ENCODE results near the gene JAZF1. TPM values are rescaled to one million over a fixed set of nuclear protein-coding genes. Genes with fewer than 3 reads are reported as not detected.

Gene JAZF1
- total and polyA plus RNA-seq, 2 of the 4 experiments (the other 2 are of a cell fraction): 8.4 to 10.5 TPM

DNA sequence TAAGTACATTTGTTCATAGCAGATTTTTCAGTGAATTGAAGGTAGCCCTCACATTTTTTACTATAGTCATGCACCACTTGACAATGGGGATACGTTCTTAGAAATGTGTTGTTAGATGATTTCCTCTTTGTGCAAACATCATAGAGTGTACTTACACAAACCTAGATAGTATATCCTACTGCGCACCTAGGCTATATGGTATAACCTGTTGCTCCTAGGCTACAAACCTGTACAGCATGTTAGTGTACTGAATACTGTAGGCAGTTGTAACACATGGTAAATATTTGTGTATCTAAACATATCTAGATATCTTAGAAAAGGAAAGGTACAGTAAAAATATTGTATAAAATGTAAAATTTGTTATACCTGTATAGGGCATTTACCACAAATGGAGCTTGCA is 399.4 kb downstream of the JAZF1 start:
- Histone ChIP-seq H3K4ac (ENCODE audit: low read depth, low read length) (no peak overlapping the region), H3K56ac (ENCODE audit: extremely low read depth, insufficient read depth, low read length) (no peak overlapping the region), H2AFZ (replicated peaks; ENCODE audit: low read length, poor library complexity) (no peak overlapping the region), H3K79me1 (ENCODE audit: low read depth in 1 of 2, low read length in 2 of 2) (peaks cover 12 to 34% of the 10 kb centered on the region in 2 experiments; a peak in 3 of 4 replicates), H3K9me3 (ENCODE audit: control insufficient read depth, insufficient read depth, low read length) (no peaks in the 10 kb centered on the region), H3K9ac (ENCODE audit: low read depth, low read length) (no peak overlapping the region), H3K4me1 (ENCODE audit: control insufficient read depth, insufficient read depth, low read length) (no peaks in the 10 kb centered on the region), H4K20me1 (ENCODE audit: insufficient read depth, low read length) (peaks cover 7% of the 10 kb centered on the region), H3K27me3 (ENCODE audit: control insufficient read depth, insufficient read depth, low read length) (no peaks in the 10 kb centered on the region), H3K4me2 (ENCODE audit: low read depth, low read length) (no peak overlapping the region), H3K9me1 (ENCODE audit: insufficient read depth, low read length) (no peaks in the 10 kb centered on the region), H2BK20ac (ENCODE audit: low read depth, low read length) (no peak overlapping the region), H2AK9ac (replicated peaks; ENCODE audit: low read depth, low read length, poor library complexity) (no peak overlapping the region), H3K4me3 (ENCODE audit: insufficient read depth, low read depth, low read length) (no peak overlapping the region), H3K36me3 (ENCODE audit: control insufficient read depth, insufficient read depth, low read length) (peaks cover 6% of the 10 kb centered on the region), H2BK15ac (ENCODE audit: low read depth, low read length) (no peak overlapping the region), H3K23ac (ENCODE audit: low read depth, low read length) (no peak overlapping the region), H2BK5ac (ENCODE audit: low read depth, low read length, poor library complexity, severe bottlenecking) (no peak overlapping the region), H3K14ac (replicated peaks; ENCODE audit: low read depth, low read length) (no peak overlapping the region), H2AK5ac (ENCODE audit: low read depth, low read length) (no peak overlapping the region), H4K91ac (ENCODE audit: insufficient read depth, low read depth, low read length) (no peak overlapping the region), H4K5ac (ENCODE audit: low read depth, low read length) (no peak overlapping the region), H3K18ac (ENCODE audit: low read depth, low read length) (no peak overlapping the region), H4K8ac (ENCODE audit: low read depth in 2 of 2, low read length in 2 of 2) (no peak overlapping the region), H3K27ac (ENCODE audit: insufficient read depth, low read length) (no peak overlapping the region), H2BK120ac (ENCODE audit: low read depth, low read length) (no peak overlapping the region)
- ATAC-seq (ENCODE audit: low read depth) (no peak), DNase-seq (no peak)
- intact Hi-C loops (cut with micrococcal nuclease): loop anchor here (5.0 kb wide), 2 partner anchors 141 to 316 kb away; no protein-coding TSS in a partner anchor
- dilution Hi-C loops (cut with HindIII; ENCODE audit: low sequenced_read_pairs, unreplicated experiment): no loop called here
- CTCF ChIA-PET: no interaction called here
- WGBS, 2 experiments (ENCODE audit: extremely low coverage in 2 of 2, insufficient read length in 1 of 2): no CpG with 5 or more reads among the region's 2 CpGs
- TF ChIP-seq NFE2L2 (IDR thresholded peaks at IDR 0.05; ENCODE audit: low read depth, low read length): no peak
- TF ChIP-seq, protein P1, sequence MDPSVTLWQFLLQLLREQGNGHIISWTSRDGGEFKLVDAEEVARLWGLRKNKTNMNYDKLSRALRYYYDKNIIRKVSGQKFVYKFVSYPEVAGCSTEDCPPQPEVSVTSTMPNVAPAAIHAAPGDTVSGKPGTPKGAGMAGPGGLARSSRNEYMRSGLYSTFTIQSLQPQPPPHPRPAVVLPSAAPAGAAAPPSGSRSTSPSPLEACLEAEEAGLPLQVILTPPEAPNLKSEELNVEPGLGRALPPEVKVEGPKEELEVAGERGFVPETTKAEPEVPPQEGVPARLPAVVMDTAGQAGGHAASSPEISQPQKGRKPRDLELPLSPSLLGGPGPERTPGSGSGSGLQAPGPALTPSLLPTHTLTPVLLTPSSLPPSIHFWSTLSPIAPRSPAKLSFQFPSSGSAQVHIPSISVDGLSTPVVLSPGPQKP (IDR thresholded peaks at IDR 0.05; ENCODE audit: borderline replicate concordance, low read depth, low read length): no peak
- TF ChIP-seq, protein P2, sequence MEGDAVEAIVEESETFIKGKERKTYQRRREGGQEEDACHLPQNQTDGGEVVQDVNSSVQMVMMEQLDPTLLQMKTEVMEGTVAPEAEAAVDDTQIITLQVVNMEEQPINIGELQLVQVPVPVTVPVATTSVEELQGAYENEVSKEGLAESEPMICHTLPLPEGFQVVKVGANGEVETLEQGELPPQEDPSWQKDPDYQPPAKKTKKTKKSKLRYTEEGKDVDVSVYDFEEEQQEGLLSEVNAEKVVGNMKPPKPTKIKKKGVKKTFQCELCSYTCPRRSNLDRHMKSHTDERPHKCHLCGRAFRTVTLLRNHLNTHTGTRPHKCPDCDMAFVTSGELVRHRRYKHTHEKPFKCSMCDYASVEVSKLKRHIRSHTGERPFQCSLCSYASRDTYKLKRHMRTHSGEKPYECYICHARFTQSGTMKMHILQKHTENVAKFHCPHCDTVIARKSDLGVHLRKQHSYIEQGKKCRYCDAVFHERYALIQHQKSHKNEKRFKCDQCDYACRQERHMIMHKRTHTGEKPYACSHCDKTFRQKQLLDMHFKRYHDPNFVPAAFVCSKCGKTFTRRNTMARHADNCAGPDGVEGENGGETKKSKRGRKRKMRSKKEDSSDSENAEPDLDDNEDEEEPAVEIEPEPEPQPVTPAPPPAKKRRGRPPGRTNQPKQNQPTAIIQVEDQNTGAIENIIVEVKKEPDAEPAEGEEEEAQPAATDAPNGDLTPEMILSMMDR (conservative IDR thresholded peaks at IDR 0.05; ENCODE audit: low read depth, low read length): no peak
- TF ChIP-seq RCOR1 (IDR thresholded peaks at IDR 0.05; ENCODE audit: insufficient replicate concordance, low read length): no peak
- TF ChIP-seq USF2 (IDR thresholded peaks at IDR 0.05; ENCODE audit: low read depth, low read length): no peak
- TF ChIP-seq MAZ (IDR thresholded peaks at IDR 0.05; ENCODE audit: borderline replicate concordance, low read depth, low read length): no peak
- no peak for TF ChIP-seq CEBPB (IDR thresholded peaks at IDR 0.05; ENCODE audit: low read depth, low read length)
- TF ChIP-seq RFX5 (IDR thresholded peaks at IDR 0.05; ENCODE audit: low read depth, low read length): no peak
- no peak for TF ChIP-seq BHLHE40 (IDR thresholded peaks at IDR 0.05; ENCODE audit: low read depth, low read length)
- no peak for TF ChIP-seq MAFK (IDR thresholded peaks at IDR 0.05; ENCODE audit: low read depth, low read length)
- in situ Hi-C loops (cut with MboI; ENCODE audit: low sequenced_read_pairs): loop anchor here (25.0 kb wide), 1 partner anchor 231 kb away; no protein-coding TSS in a partner anchor
- no TSS peak for BruUV-seq (replicated peaks)
- POLR2A ChIA-PET (ENCODE audit: unreplicated experiment): no interaction called here

All from IMR-90 (cell line).